ENCODE data around the gene RCBTB1.

Gene RCBTB1

GRCh38 chr13:49561062-49561410 is 24.3 kb downstream of the RCBTB1 start:
- H3K27me3 ChIP-seq (ENCODE audit: low read length), result no peaks in the 10 kb centered on the region
- no peak overlapping the region for H3K4me3 ChIP-seq (ENCODE audit: insufficient read depth, low read length, poor library complexity, severe bottlenecking)
- H4K20me1 ChIP-seq (ENCODE audit: low read depth, low read length), result no peaks in the 10 kb centered on the region
- H2AFZ ChIP-seq (ENCODE audit: low read depth, low read length, severe bottlenecking), result no peak overlapping the region
- no peak overlapping the region for H3K27ac ChIP-seq (ENCODE audit: low read depth, low read length)
- no peak overlapping the region for H3K9ac ChIP-seq (ENCODE audit: low read length)
- H3K9me3 ChIP-seq (ENCODE audit: insufficient read depth, low read length), result no peaks in the 10 kb centered on the region
- no peak overlapping the region for H3K4me2 ChIP-seq (ENCODE audit: low read depth, low read length, poor library complexity, severe bottlenecking)
- no peak for TF ChIP-seq EZH2phosphoT487 (conservative IDR thresholded peaks at IDR 0.05; ENCODE audit: low read length)
- TF ChIP-seq CTCF (IDR thresholded peaks at IDR 0.05; ENCODE audit: insufficient read depth, low read length, poor library complexity, severe bottlenecking), result no peak
- no peaks in the 10 kb centered on the region for H3K9me2 ChIP-seq (replicated peaks; ENCODE audit: insufficient read depth, low read length)
- no peaks in the 10 kb centered on the region for H3K79me2 ChIP-seq (ENCODE audit: insufficient read depth, low read length)
- H3F3A ChIP-seq (ENCODE audit: insufficient read depth), result no peaks in the 10 kb centered on the region
- peaks cover 9% of the 10 kb centered on the region for H3K36me3 ChIP-seq (ENCODE audit: low read length)

- Histone ChIP-seq H3K27ac (ENCODE audit: low read depth, low read length) (no peak overlapping the region), H3K79me2 (ENCODE audit: insufficient read depth, low read length) (no peaks in the 10 kb centered on the region), H3F3A (ENCODE audit: insufficient read depth) (no peaks in the 10 kb centered on the region), H3K9me2 (replicated peaks; ENCODE audit: insufficient read depth, low read length) (no peaks in the 10 kb centered on the region), H3K27me3 (ENCODE audit: low read length) (no peaks in the 10 kb centered on the region), H3K4me2 (ENCODE audit: low read depth, low read length, poor library complexity, severe bottlenecking) (no peak overlapping the region), H3K4me3 (ENCODE audit: insufficient read depth, low read length, poor library complexity, severe bottlenecking) (no peak overlapping the region), H3K9me3 (ENCODE audit: insufficient read depth, low read length) (no peaks in the 10 kb centered on the region), H2AFZ (ENCODE audit: low read depth, low read length, severe bottlenecking) (no peak overlapping the region), H3K36me3 (ENCODE audit: low read length) (peaks cover 9% of the 10 kb centered on the region), H4K20me1 (ENCODE audit: low read depth, low read length) (no peaks in the 10 kb centered on the region), H3K9ac (ENCODE audit: low read length) (no peak overlapping the region)
- TF ChIP-seq CTCF (IDR thresholded peaks at IDR 0.05; ENCODE audit: insufficient read depth, low read length, poor library complexity, severe bottlenecking) (no peak), EZH2phosphoT487 (conservative IDR thresholded peaks at IDR 0.05; ENCODE audit: low read length) (no peak)
These were observed 24.9 kb downstream of the RCBTB1 start for GRCh38 chr13:49560270-49561061.

GRCh38 chr13:49559006-49559405 is 26.4 kb downstream of the RCBTB1 start:
- Histone ChIP-seq H3K36me3 (ENCODE audit: low read length) (peaks cover 12% of the 10 kb centered on the region), H2AFZ (ENCODE audit: low read depth, low read length, severe bottlenecking) (no peak overlapping the region), H3K4me3 (ENCODE audit: insufficient read depth, low read length, poor library complexity, severe bottlenecking) (no peak overlapping the region), H3K27ac (ENCODE audit: low read depth, low read length) (no peak overlapping the region), H3F3A (ENCODE audit: insufficient read depth) (no peaks in the 10 kb centered on the region), H3K9me2 (replicated peaks; ENCODE audit: insufficient read depth, low read length) (no peaks in the 10 kb centered on the region), H4K20me1 (ENCODE audit: low read depth, low read length) (no peaks in the 10 kb centered on the region), H3K27me3 (ENCODE audit: low read length) (no peaks in the 10 kb centered on the region), H3K9ac (ENCODE audit: low read length) (no peak overlapping the region), H3K79me2 (ENCODE audit: insufficient read depth, low read length) (no peaks in the 10 kb centered on the region), H3K4me2 (ENCODE audit: low read depth, low read length, poor library complexity, severe bottlenecking) (no peak overlapping the region), H3K9me3 (ENCODE audit: insufficient read depth, low read length) (no peaks in the 10 kb centered on the region)
- no peak for TF ChIP-seq EZH2phosphoT487 (conservative IDR thresholded peaks at IDR 0.05; ENCODE audit: low read length)
- no peak for TF ChIP-seq CTCF (IDR thresholded peaks at IDR 0.05; ENCODE audit: insufficient read depth, low read length, poor library complexity, severe bottlenecking)
